ENCODE results near the gene CCDC86. TPM values are rescaled to one million over a fixed set of nuclear protein-coding genes. Genes with fewer than 3 reads are reported as not detected.

The CCDC86 gene
- total and polyA plus RNA-seq, 12 donors = 14.7 to 52.4 (median 29.8) TPM

GRCh38 chr11:60878245-60879101 is 36.6 kb downstream of the CCDC86 start:
- Histone ChIP-seq H3K27me3 (no peaks in the 10 kb centered on the region), H3K4me1 (replicated peaks in 1 of 2) (peaks cover 0 to 3% of the 10 kb centered on the region in 2 donors), H3K27ac (peak overlapping the region in 2 of 5 donors; percentile 31 to 54), H3K36me3 (replicated peaks in 1 of 2) (no peaks in the 10 kb centered on the region), H3K9me3 (replicated peaks in 1 of 3) (no peaks in the 10 kb centered on the region), H3K4me3 (no peak overlapping the region)
- WGBS, 4 donors = 49 to 60% (median 53%) methylated on average over 5 of the region's 5 CpGs
- no peak for TF ChIP-seq POLR2A (IDR thresholded peaks at IDR 0.05)
- no peak for TF ChIP-seq CTCF (IDR thresholded peaks at IDR 0.05)
- intact Hi-C loops (cut with DNase I) = no loop called here
- peak in 3 of 7 donors; percentile 13 to 40 (median 25) for DNase-seq

GRCh38 chr11:60879104-60879503 is 37.2 kb downstream of the CCDC86 start:
- H3K36me3 ChIP-seq (replicated peaks in 1 of 2) = no peaks in the 10 kb centered on the region
- no peak for DNase-seq
- no peaks in the 10 kb centered on the region for H3K27me3 ChIP-seq
- H3K27ac ChIP-seq = peak overlapping the region in 1 of 5 donors; percentile 31
- intact Hi-C loops (cut with DNase I) = no loop called here
- H3K4me3 ChIP-seq = no peak overlapping the region
- 88 to 93% (median 90%) methylated on average over 1 of the region's 1 CpG for WGBS, 4 donors
- H3K4me1 ChIP-seq (replicated peaks in 1 of 2) = no peaks in the 10 kb centered on the region
- TF ChIP-seq POLR2A (IDR thresholded peaks at IDR 0.05) = no peak
- TF ChIP-seq CTCF (IDR thresholded peaks at IDR 0.05) = no peak
- no peaks in the 10 kb centered on the region for H3K9me3 ChIP-seq (replicated peaks in 1 of 3)

GRCh38 chr11:60879971-60880588 is 38.2 kb downstream of the CCDC86 start:
- Histone ChIP-seq H3K27ac (no peak overlapping the region), H3K4me1 (replicated peaks in 1 of 2) (no peaks in the 10 kb centered on the region), H3K4me3 (no peak overlapping the region), H3K9me3 (replicated peaks in 1 of 3) (no peaks in the 10 kb centered on the region), H3K36me3 (replicated peaks in 1 of 2) (no peaks in the 10 kb centered on the region), H3K27me3 (no peaks in the 10 kb centered on the region)
- TF ChIP-seq POLR2A (IDR thresholded peaks at IDR 0.05) (no peak), CTCF (IDR thresholded peaks at IDR 0.05) (no peak)
- WGBS, 4 donors = 68 to 87% (median 80%) methylated on average over 4 to 5 of the region's 5 CpGs
- intact Hi-C loops (cut with DNase I) = no loop called here
- peak in 1 of 7 donors; percentile 8 for DNase-seq

- H3K4me3 ChIP-seq = no peak overlapping the region
- DNase-seq = peak in 2 of 7 donors; percentile 10 to 33
- no peaks in the 10 kb centered on the region for H3K4me1 ChIP-seq (replicated peaks in 1 of 2)
- intact Hi-C loops (cut with DNase I) = no loop called here
- 71 to 78% (median 75%) methylated on average over 6 to 8 of the region's 8 CpGs for WGBS, 4 donors
- TF ChIP-seq POLR2A (IDR thresholded peaks at IDR 0.05) (no peak), CTCF (IDR thresholded peaks at IDR 0.05) (no peak)
- H3K27me3 ChIP-seq = no peaks in the 10 kb centered on the region
- H3K27ac ChIP-seq = no peak overlapping the region
- H3K36me3 ChIP-seq (replicated peaks in 1 of 2) = no peaks in the 10 kb centered on the region
- no peaks in the 10 kb centered on the region for H3K9me3 ChIP-seq (replicated peaks in 1 of 3)
Measured at GRCh38 chr11:60880643-60881282, 38.9 kb downstream of the CCDC86 start.

Data from adrenal gland (tissue), 12 donors.